Naive thymus-derived CD8-positive, alpha-beta T cell (primary cell): Measurements from ENCODE around the gene C1QTNF6. TPM values are rescaled to one million over a fixed set of nuclear protein-coding genes. Genes with fewer than 3 reads are reported as not detected.

Experiments used
- ATAC-seq, 2 donors: fragments of 150-1000 bp; cut with Tn5 transposase in 1 of 2; sonication (Bioruptor Pico), chemical (Tn5 transposase) in 1 of 2; 1 replicate in 1 of 2; 2 replicates in 1 of 2; pipeline ENCODE4 v1.10.0; 2021; ENCODE audit warnings: mild to moderate bottlenecking in 2 of 2, moderate library complexity in 2 of 2
- POLR2A ChIA-PET: fragments of 350-600 bp; sonication (Branson Sonifier 250); formaldehyde crosslinking; loops from one replicate; lab custom pipeline; 2021; ENCODE audit warnings: antibody characterized with exemption; lab: Charles Lee
- DNase-seq, 10 donors: peaks; one replicate each; pipeline versions ENCODE4 v3.0.0 to v3.0.0-alpha.2; 2020 to 2022
- H3K27ac Mint-ChIP-seq, 10 donors: one replicate each; pipeline ENCODE4 v1.8.0; 2020 to 2022; ENCODE audit warnings: mild to moderate bottlenecking in 10 of 10, mixed read lengths in 10 of 10, moderate library complexity in 4 of 10, inconsistent platforms in 1 of 10
- H3K27me3 Mint-ChIP-seq, 5 donors: one replicate each; pipeline ENCODE4 v1.8.0; 2021 to 2022; ENCODE audit warnings: mixed read lengths in 5 of 5
- H3K36me3 Mint-ChIP-seq, 3 donors: one replicate each; pipeline ENCODE4 v1.8.0; 2020 to 2022; ENCODE audit warnings: mixed read lengths in 3 of 3, mild to moderate bottlenecking in 2 of 3, inconsistent platforms in 1 of 3
- H3K4me1 Mint-ChIP-seq, 4 donors: one replicate each; pipeline ENCODE4 v1.8.0; 2021 to 2022; ENCODE audit warnings: mixed read lengths in 4 of 4
- H3K4me3 Mint-ChIP-seq, 10 donors: one replicate each; pipeline ENCODE4 v1.8.0; 2020 to 2022; ENCODE audit warnings: mild to moderate bottlenecking in 10 of 10, mixed read lengths in 10 of 10, moderate library complexity in 6 of 10, inconsistent platforms in 1 of 10
- H3K9me3 Mint-ChIP-seq, 9 donors: one replicate each; pipeline ENCODE4 v1.8.0; 2020 to 2022; ENCODE audit warnings: mixed read lengths in 9 of 9, mild to moderate bottlenecking in 3 of 9, inconsistent platforms in 1 of 9, moderate library complexity in 1 of 9
- polyA plus RNA-seq, 3 donors: library from polyadenylated mRNA; unstranded; fragments of 300-500 nt; fragmentation: Illumina TruSeq; gene quantifications; one replicate each; pipeline ENCODE4 v1.2.3, GENCODE V29; 2021
- total RNA-seq, 8 experiments: library from RNA in 2 of 8; stranded (reverse) in 2 of 8; gene quantifications; one replicate each; pipeline ENCODE4 v1.2.3 and lab custom pipeline; 2021 to 2026

Gene C1QTNF6
- total and polyA plus RNA-seq, 5 experiments from 2014 or later, result 0.68 to 25.7 (median 4.0) TPM

DNA sequence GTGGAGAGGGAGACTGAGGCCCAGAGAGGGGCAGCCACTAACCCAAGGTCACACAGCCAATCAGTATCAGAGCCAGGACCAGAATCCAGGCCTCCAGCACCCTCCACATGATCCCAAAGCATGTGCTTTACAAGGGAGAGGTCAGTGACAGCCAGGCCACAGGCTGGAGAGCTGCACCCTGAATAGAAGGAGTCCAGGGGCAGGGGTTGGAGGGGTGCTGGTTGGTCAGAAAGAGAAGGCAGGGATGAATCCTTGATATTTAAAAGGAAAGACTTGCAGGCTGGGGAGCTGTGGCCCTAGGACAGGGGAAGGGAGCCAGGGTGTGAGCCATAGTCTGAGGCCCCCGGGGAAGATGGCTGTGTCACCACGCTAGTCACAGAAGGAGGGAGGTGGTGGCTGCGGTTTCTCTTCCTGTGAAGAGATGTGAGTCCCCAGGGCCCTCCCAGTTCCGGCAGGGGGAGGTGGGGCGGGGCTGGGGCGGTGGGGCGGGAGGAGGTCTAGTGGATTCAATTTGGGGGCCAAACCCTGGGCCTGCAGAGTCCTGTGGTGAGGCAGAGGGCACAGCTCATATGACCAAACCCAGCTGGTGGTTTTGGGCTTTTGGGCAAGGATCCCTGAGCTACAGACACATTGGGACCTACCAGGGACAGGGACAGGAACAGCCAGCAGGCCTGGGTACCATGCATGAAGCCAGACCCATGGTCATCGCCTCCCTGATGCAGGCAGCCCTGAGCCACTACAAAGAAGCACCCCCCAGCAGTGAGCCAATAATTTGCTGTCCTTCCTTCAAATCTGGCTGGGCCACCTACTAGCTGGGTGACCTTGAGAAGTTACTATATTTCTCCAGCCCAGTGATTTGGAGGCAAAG is 42.0 kb upstream of the C1QTNF6 start:
- ATAC-seq (peak; percentile 69 to 84), DNase-seq (peak; percentile 77 to 96 (median 88))
- H3K4me1 Mint-ChIP-seq, result peaks cover 62 to 92% (median 90%) of the 10 kb centered on the region in 4 donors
- no peaks in the 10 kb centered on the region for H3K9me3 Mint-ChIP-seq
- H3K36me3 Mint-ChIP-seq, result peaks cover 0 to 73% (median 23%) of the 10 kb centered on the region in 3 donors
- H3K4me3 Mint-ChIP-seq, result peak overlapping the region; percentile 79 to 95 (median 88)
- H3K27ac Mint-ChIP-seq, result peak overlapping the region; percentile 97 to 100 (median 98)
- H3K27me3 Mint-ChIP-seq, result no peaks in the 10 kb centered on the region
- POLR2A ChIA-PET, result interaction anchor here (0.6 to 27.3 kb wide), 24 partner anchors 11 to 454 kb away, joined by 3 to 1090 read pairs (median 6); partner anchors contain the start of genes IFT27, IL2RB, MFNG and RAC2

DNA sequence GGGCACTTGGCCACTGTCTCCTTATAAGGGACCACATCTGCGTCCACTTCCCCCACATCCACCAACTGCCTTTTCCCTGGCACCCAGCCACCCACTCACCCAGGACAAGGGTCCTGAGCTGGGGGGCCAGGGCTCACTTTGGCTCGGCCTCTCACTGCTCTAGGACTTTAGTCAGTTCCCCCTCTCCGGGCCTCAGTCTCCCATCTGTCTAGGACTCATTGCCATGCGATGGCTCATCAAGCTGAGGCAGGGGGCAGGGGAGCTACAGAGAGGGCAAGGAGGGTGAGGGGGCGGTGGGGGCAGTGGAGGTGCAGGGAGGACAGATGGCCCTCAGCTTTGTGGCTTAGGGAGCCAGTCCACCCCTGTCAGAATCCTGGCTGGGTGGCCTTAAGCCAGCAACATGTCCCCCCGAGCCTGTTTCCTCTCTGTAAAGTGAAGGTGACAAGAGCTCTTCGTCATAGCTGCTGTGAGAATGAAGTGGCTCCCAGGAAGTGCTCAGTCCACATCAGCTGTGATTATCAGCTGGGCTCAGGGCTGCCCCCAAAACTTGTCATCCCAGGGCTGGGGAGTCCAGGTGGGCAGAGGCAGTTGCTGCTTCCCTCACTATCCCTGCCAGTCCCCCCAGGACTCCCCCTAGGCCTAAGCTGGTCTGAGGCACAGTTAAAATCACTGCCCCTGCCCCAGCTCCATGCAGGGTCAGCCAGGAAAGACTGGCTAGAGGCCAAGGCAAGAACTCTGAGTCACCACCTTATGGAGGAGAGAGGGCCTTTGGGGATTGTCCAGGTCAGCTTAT is 41.2 kb upstream of the C1QTNF6 start:
- ATAC-seq (no peak), DNase-seq (peak in 3 of 10 donors; percentile 33 to 65 (median 38))
- peak overlapping the region; percentile 79 to 95 (median 88) for H3K4me3 Mint-ChIP-seq
- no peaks in the 10 kb centered on the region for H3K27me3 Mint-ChIP-seq
- peaks cover 0 to 74% (median 31%) of the 10 kb centered on the region in 3 donors for H3K36me3 Mint-ChIP-seq
- H3K4me1 Mint-ChIP-seq, result peaks cover 57 to 92% (median 90%) of the 10 kb centered on the region in 4 donors
- POLR2A ChIA-PET, result interaction anchor here (0.7 to 27.3 kb wide), 19 partner anchors 12 to 454 kb away, joined by 3 to 1090 read pairs (median 6); partner anchors contain the start of genes IFT27, IL2RB, MFNG and RAC2
- no peaks in the 10 kb centered on the region for H3K9me3 Mint-ChIP-seq
- H3K27ac Mint-ChIP-seq, result peak overlapping the region; percentile 97 to 100 (median 98)

DNA sequence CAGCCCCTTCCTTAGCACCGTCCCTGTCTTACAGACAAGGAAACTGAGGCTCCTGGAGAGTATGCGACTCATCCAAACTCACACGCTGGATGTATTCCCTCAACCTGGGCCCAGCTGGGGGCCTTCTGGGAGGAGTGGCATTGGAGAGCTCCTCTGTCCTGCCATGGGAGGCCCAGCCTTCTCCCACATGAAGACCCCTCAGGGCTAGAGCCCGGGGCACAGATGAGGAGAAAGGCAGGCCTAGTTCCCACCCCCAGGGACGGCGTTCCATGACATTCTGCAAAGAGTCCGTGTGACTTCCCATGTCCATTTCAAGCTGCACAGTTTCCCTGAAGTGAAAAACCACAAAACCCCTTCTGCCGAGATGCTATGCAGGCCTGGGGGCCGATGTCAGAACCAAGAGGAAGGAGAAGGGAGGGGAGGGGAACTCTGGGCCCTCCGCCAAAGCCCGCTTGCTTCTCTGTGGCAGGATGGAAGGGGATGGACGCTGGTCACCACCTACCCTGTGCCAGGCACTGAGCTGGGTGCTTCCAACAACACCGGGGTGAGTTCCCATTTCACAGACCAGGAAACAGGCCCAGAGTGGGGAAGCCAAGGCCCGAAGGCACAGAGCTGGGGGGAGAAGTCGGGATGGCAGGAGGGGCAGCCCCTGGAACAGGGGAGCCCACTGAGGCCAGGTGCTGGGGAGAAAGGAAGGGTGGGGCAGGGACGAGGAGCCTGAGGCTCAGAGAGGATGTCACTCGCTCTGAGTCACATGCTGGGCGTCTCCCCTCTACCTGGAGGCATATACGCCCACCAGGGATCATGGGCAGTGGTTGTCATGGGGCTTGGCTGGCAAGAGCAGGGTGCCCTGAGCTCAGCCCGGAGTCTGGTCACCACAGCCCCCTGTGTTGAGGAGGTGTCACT is 40.3 kb upstream of the C1QTNF6 start:
- POLR2A ChIA-PET, result interaction anchor here (0.6 to 27.3 kb wide), 12 partner anchors 13 to 693 kb away, joined by 3 to 1090 read pairs (median 10); partner anchors contain the start of genes IFT27, IL2RB, MFNG and RAC2
- peak overlapping the region; percentile 97 to 100 (median 98) for H3K27ac Mint-ChIP-seq
- peak in 6 of 10 donors; percentile 45 to 78 (median 57) for DNase-seq
- ATAC-seq, result peak; percentile 10 to 13
- peaks cover 59 to 92% (median 90%) of the 10 kb centered on the region in 4 donors for H3K4me1 Mint-ChIP-seq
- peaks cover 0 to 74% (median 37%) of the 10 kb centered on the region in 3 donors for H3K36me3 Mint-ChIP-seq
- H3K4me3 Mint-ChIP-seq, result peak overlapping the region; percentile 79 to 95 (median 88)
- no peaks in the 10 kb centered on the region for H3K9me3 Mint-ChIP-seq
- H3K27me3 Mint-ChIP-seq, result no peaks in the 10 kb centered on the region

DNA sequence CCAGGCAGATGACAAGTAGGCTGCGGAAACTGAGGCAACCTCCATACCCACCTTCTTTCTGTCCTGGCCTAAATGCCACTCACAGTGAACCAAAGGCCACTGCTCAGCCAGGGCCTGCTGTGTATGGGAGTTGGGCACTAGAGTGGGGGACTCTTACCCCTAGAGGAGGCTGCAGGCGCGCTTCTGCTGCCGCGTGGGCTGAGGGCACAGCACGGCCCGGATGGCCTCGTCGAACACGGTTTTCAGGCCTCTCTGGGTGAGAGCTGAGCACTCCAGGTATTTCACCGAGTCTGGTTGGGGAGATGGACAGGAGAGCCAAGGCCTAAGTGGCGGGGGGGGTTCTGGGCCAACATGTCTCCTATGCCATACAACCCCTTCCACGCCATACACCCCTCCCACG is 38.5 kb upstream of the C1QTNF6 start:
- Mint-ChIP-seq H3K4me3 (peak overlapping the region in 6 of 10 donors; percentile 43 to 76 (median 61)), H3K36me3 (peaks cover 0 to 58% (median 39%) of the 10 kb centered on the region in 3 donors), H3K27ac (peak overlapping the region; percentile 86 to 99 (median 98)), H3K9me3 (no peaks in the 10 kb centered on the region), H3K27me3 (no peaks in the 10 kb centered on the region), H3K4me1 (peaks cover 62 to 92% (median 91%) of the 10 kb centered on the region in 4 donors)
- DNase-seq (peak in 1 of 10 donors; percentile 61), ATAC-seq (no peak)
- POLR2A ChIA-PET, result interaction anchor here (1.0 to 31.6 kb wide), 5 partner anchors 15 to 83 kb away, joined by 4 to 1090 read pairs (median 14); partner anchors contain the start of genes RAC2 and SSTR3

DNA sequence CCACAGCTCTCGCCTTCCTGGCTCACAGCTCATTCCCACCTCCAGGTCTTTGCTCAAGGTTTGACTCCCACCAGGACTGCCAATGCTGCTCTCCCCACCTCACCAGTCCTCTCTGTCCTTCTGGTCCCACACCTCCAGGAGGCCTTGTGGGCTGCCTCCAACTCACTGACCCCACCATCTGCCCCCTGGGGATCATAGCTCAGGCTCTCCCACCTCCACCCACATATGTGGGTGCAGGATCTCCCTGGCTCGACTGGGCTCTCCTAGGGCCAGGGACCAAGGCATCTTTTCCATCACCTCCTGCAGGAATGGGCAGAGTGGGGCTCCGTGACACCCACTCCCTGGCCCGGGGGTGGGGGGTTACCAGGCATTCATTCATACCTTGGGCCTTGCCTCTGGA is 38.0 kb upstream of the C1QTNF6 start:
- H3K4me1 Mint-ChIP-seq, result peaks cover 59 to 92% (median 91%) of the 10 kb centered on the region in 4 donors
- peak overlapping the region in 6 of 10 donors; percentile 31 to 67 (median 54) for H3K4me3 Mint-ChIP-seq
- H3K27me3 Mint-ChIP-seq, result no peaks in the 10 kb centered on the region
- H3K36me3 Mint-ChIP-seq, result peaks cover 0 to 54% (median 36%) of the 10 kb centered on the region in 3 donors
- peak overlapping the region; percentile 86 to 99 (median 98) for H3K27ac Mint-ChIP-seq
- ATAC-seq, result no peak
- POLR2A ChIA-PET, result interaction anchor here (0.6 to 31.6 kb wide), 6 partner anchors 15 to 84 kb away, joined by 4 to 1090 read pairs (median 9); partner anchors contain the start of genes IL2RB, RAC2 and SSTR3
- DNase-seq, result no peak
- no peaks in the 10 kb centered on the region for H3K9me3 Mint-ChIP-seq

DNA sequence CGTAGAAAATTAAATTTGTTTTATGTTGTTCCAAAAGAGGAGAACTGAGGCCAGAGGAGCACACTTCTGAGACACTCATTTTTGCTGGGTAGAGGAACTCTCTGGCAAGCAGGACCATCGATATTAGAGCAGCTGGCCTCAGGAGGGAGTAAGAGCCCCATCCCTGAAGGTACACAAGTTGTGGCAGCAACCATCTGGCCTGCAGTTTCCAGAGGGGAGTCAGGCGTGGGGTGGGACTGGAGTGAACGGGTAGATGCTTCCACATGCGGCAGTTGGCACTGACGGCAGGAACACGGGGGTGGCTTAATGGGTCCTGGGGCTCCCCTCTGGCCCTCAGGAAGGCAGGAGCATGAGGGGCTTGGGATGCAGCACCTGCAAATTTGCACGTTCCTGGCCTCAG is 37.4 kb upstream of the C1QTNF6 start:
- ATAC-seq (no peak), DNase-seq (no peak)
- Mint-ChIP-seq H3K27ac (peak overlapping the region; percentile 86 to 99 (median 97)), H3K4me3 (peak overlapping the region in 8 of 10 donors; percentile 11 to 67 (median 50)), H3K27me3 (no peaks in the 10 kb centered on the region), H3K9me3 (peaks cover 0 to 4% (median 0%) of the 10 kb centered on the region in 9 donors), H3K36me3 (peaks cover 0 to 49% (median 36%) of the 10 kb centered on the region in 3 donors), H3K4me1 (peaks cover 59 to 92% (median 91%) of the 10 kb centered on the region in 4 donors)
- POLR2A ChIA-PET, result interaction anchor here (0.6 to 31.6 kb wide), 5 partner anchors 16 to 84 kb away, joined by 4 to 1090 read pairs (median 14); partner anchors contain the start of genes IL2RB, RAC2 and SSTR3

DNA sequence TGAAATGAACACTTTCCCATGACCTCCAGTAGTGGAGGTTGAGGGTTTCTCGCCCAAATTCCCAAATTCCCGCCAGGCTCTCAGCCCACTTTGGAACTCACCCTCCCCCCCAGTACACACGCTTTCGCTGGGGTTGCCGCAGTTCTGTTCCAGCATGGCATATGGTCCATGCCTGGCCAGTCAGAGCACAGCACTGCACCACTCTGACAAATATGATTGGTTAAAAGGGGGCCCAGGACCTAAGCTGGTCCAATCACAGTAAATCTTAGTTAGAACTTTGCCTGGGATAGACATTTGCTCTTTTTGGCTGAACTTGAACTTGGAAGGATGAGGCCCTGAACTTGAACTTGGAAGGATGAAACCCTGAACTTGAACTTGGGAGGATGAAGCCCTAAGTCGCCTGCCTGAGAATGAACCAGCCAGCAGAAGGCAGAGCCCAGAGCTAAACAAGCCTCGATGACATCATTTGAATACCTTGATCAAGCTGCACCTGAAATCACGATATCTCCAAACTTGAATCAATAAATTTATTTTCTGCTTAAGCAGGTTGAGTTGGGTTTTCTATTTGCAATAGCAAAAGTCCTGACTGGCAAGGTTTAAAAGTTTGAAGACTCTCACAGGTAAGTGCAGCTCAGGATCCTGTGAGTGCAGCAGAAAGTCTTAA is 36.8 kb upstream of the C1QTNF6 start:
- Mint-ChIP-seq H3K4me1 (peaks cover 59 to 91% (median 91%) of the 10 kb centered on the region in 4 donors), H3K27me3 (no peaks in the 10 kb centered on the region), H3K36me3 (peaks cover 0 to 47% (median 36%) of the 10 kb centered on the region in 3 donors), H3K4me3 (peak overlapping the region in 9 of 10 donors; percentile 11 to 72 (median 54)), H3K9me3 (peaks cover 0 to 4% (median 0%) of the 10 kb centered on the region in 9 donors), H3K27ac (peak overlapping the region; percentile 86 to 99 (median 97))
- ATAC-seq (no peak), DNase-seq (no peak)
- POLR2A ChIA-PET, result interaction anchor here (1.1 to 31.6 kb wide), 4 partner anchors 16 to 36 kb away, joined by 7 to 1090 read pairs (median 161); partner anchors contain the start of genes RAC2 and SSTR3

DNA sequence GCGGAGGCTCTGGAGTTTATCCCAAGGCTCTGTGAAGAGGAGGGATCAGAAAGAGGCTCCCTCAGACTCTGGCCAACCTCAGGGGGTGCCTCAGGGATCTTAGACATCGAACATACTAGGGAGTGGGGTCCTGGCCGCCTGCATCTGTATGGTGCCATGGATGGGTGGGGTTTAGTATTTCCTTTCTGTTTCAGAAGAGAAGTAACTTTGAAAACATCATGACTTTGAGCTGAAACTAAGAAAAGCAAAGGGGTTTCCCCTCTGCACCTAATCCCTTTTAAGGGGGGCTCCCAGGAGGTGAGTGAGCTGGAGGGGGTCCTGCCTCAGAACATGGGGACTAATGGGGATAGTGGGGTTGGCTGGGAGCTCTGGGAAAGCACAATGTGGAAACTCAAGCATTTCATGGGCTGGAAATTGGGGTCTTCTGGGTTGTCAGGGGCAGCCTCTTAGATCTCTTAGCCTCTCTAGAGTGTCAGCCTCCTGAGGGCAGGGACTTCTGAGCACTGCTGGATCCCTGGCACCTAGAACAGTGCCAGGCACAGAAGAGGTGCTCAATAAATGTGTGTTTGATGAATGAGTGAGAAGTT is 36.0 kb upstream of the C1QTNF6 start:
- peak in 2 of 10 donors; percentile 56 to 60 for DNase-seq
- Mint-ChIP-seq H3K9me3 (peaks cover 0 to 4% (median 0%) of the 10 kb centered on the region in 9 donors), H3K36me3 (peaks cover 0 to 42% (median 36%) of the 10 kb centered on the region in 3 donors), H3K4me1 (peaks cover 59 to 91% (median 91%) of the 10 kb centered on the region in 4 donors), H3K4me3 (peak overlapping the region; percentile 24 to 82 (median 66)), H3K27me3 (no peaks in the 10 kb centered on the region), H3K27ac (peak overlapping the region; percentile 86 to 99 (median 97))
- POLR2A ChIA-PET, result interaction anchor here (0.6 to 31.6 kb wide), 5 partner anchors 17 to 60 kb away, joined by 3 to 1090 read pairs (median 7); partner anchors contain the start of genes RAC2 and SSTR3
- ATAC-seq, result peak; percentile 32 to 37

DNA sequence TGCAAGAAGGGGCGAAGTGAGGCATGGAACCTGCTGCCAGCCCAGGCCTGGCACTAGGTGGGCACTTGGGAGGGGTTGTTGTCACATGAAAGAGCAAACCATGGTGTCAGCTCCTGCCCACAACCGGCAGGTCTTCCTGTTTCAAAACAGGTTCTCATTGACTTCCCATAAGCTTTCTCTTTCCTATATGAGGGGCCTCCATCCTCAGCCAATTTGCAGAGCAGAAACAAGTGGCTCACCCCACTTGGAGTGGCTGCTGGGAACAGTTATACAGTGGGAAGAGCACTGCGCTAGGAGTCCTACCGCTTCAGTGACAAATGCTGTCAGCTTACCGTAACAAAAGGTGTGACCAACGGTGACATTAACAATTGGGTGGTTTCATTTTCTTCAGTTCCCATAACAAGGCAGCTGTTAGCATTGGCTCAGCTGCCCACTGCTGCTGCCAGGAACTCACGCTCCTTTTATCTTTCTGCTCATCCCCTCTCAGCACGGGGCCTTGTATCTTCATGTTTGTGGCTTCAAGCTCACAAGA is 34.5 kb upstream of the C1QTNF6 start:
- Mint-ChIP-seq H3K4me1 (peaks cover 58 to 91% (median 91%) of the 10 kb centered on the region in 4 donors), H3K9me3 (peaks cover 0 to 4% (median 0%) of the 10 kb centered on the region in 9 donors), H3K27me3 (no peaks in the 10 kb centered on the region), H3K36me3 (peaks cover 0 to 33% (median 29%) of the 10 kb centered on the region in 3 donors), H3K4me3 (peak overlapping the region; percentile 65 to 91 (median 79)), H3K27ac (peak overlapping the region; percentile 86 to 99 (median 97))
- POLR2A ChIA-PET, result interaction anchor here (0.7 to 31.6 kb wide), 8 partner anchors 18 to 263 kb away, joined by 3 to 1090 read pairs (median 7); partner anchors contain the start of genes IL2RB, RAC2 and SSTR3
- peak in 8 of 10 donors; percentile 45 to 84 (median 69) for DNase-seq
- ATAC-seq, result peak; percentile 22 to 26
